ENCODE results near the gene ALK. TPM values are rescaled to one million over a fixed set of nuclear protein-coding genes. Genes with fewer than 3 reads are reported as not detected.

Gene ALK
- total RNA-seq, 4 donors from 2014 or later: 0.66 TPM; not detected in 3

DNA sequence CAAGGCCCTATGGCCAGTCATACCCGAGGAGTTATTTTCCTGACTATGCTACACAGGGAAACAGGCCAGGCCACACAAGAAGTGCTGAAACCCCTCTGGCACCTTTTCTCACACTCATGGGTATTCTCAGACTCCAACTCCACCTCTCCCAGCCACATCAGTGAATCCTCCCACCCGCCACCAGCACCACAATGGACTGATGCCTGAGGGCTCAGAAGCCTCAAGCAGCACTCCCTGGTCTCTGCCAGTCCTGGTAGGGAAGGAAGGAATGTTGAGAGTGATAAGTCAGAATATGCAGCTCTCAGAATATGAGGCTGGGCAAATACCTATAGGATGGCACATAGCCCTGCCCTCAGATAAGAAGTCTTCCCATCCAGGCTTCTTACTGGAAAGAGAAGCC, 391.1 kb downstream of the ALK start:
- WGBS, 2 donors: 65 to 81% methylated on average over 2 of the region's 2 CpGs
- intact Hi-C loops (cut with DNase I; ENCODE audit: low total_unique reads): no loop called here
- TF ChIP-seq POLR2A (IDR thresholded peaks at IDR 0.05): no peak
- TF ChIP-seq, protein P1, sequence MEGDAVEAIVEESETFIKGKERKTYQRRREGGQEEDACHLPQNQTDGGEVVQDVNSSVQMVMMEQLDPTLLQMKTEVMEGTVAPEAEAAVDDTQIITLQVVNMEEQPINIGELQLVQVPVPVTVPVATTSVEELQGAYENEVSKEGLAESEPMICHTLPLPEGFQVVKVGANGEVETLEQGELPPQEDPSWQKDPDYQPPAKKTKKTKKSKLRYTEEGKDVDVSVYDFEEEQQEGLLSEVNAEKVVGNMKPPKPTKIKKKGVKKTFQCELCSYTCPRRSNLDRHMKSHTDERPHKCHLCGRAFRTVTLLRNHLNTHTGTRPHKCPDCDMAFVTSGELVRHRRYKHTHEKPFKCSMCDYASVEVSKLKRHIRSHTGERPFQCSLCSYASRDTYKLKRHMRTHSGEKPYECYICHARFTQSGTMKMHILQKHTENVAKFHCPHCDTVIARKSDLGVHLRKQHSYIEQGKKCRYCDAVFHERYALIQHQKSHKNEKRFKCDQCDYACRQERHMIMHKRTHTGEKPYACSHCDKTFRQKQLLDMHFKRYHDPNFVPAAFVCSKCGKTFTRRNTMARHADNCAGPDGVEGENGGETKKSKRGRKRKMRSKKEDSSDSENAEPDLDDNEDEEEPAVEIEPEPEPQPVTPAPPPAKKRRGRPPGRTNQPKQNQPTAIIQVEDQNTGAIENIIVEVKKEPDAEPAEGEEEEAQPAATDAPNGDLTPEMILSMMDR (IDR thresholded peaks at IDR 0.05): no peak
- H3K4me3 ChIP-seq (ENCODE audit: low read depth, poor library complexity, severe bottlenecking): no peak overlapping the region
- DNase-seq (ENCODE audit: low spot score in 2 of 2): no peak

DNA sequence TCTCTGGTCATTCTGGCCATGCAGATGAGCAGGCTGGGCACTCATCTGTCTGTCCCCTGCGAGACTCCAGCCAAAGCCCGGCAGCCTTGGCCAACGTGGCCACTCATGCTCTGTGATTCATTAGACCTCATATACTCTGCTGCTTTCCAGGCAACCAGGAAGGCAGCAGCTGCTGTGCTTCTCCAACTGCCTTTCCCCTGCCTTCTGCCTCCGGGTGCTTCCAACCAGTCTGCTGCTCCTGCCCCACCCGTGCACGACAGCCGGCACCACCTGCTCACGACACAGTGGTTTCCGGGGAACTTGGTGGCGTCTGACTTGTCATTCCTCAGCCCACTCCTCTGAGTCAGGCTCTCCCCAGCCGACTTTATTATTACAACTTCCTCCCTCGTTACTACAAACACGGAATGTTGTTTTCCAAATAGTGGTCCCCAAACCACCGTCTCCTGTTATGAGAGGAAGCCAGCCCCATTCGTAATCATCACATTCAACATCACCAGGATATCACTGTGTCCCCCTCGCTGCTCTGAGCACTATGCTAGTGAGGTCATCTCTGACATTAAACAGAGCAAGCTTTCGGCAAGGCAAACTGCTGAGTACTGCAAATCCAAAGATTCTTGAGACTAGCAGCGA, 392.4 kb downstream of the ALK start:
- WGBS, 2 donors: 24 to 30% methylated on average over 18 of the region's 18 CpGs
- no peak for DNase-seq (ENCODE audit: low spot score in 2 of 2)
- H3K4me3 ChIP-seq (ENCODE audit: low read depth, poor library complexity, severe bottlenecking): no peak overlapping the region
- no peak for TF ChIP-seq POLR2A (IDR thresholded peaks at IDR 0.05)
- TF ChIP-seq, protein P1 (IDR thresholded peaks at IDR 0.05): no peak
- intact Hi-C loops (cut with DNase I; ENCODE audit: low total_unique reads): no loop called here

DNA sequence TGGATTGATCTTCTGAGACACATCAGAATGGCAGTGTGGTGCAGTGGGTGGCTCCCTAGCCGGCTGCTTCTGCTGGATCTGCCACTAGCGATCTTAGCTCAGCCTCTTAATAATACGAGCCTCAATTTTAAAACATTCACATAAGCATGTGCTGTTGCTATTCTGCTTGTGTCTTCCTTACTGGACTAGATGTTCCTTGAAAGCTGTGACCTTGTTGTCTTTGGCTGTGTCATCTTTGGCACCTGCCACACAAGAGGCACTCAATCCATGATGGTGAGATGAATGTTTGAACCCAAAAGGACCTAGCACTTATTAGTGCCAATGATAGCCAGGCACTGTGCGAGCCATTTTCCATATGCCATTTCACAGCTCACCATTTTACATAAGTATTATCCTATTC, 393.0 kb downstream of the ALK start:
- WGBS, 2 donors: 90 to 94% methylated on average over 4 of the region's 4 CpGs
- intact Hi-C loops (cut with DNase I; ENCODE audit: low total_unique reads): no loop called here
- no peak for DNase-seq (ENCODE audit: low spot score in 2 of 2)
- TF ChIP-seq, protein P1 (IDR thresholded peaks at IDR 0.05): no peak
- TF ChIP-seq POLR2A (IDR thresholded peaks at IDR 0.05): no peak
- H3K4me3 ChIP-seq (ENCODE audit: low read depth, poor library complexity, severe bottlenecking): no peak overlapping the region

DNA sequence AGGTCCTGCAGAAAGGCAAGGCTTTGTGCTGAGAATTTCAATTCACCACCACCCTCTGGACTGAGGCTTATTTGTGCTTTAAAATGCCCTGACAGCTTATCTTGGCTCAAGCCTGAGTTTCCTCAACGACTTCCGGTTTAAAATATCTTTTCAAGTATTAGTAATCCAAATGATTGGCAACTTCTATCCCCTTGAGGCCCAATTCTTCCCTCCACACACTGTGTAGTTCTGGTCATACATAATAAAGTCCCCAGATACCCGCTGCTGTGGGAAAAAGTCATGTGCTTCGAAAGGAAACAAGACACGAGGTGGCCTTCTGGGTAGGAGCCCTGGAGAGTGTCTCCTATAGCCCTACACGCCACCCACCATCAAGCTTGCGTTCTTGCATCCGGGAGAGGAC, 393.4 kb downstream of the ALK start:
- WGBS, 2 donors: 66 to 77% methylated on average over 8 of the region's 8 CpGs
- no peak for DNase-seq (ENCODE audit: low spot score in 2 of 2)
- intact Hi-C loops (cut with DNase I; ENCODE audit: low total_unique reads): no loop called here
- no peak overlapping the region for H3K4me3 ChIP-seq (ENCODE audit: low read depth, poor library complexity, severe bottlenecking)
- TF ChIP-seq, protein P1 (IDR thresholded peaks at IDR 0.05): no peak
- TF ChIP-seq POLR2A (IDR thresholded peaks at IDR 0.05): no peak

DNA sequence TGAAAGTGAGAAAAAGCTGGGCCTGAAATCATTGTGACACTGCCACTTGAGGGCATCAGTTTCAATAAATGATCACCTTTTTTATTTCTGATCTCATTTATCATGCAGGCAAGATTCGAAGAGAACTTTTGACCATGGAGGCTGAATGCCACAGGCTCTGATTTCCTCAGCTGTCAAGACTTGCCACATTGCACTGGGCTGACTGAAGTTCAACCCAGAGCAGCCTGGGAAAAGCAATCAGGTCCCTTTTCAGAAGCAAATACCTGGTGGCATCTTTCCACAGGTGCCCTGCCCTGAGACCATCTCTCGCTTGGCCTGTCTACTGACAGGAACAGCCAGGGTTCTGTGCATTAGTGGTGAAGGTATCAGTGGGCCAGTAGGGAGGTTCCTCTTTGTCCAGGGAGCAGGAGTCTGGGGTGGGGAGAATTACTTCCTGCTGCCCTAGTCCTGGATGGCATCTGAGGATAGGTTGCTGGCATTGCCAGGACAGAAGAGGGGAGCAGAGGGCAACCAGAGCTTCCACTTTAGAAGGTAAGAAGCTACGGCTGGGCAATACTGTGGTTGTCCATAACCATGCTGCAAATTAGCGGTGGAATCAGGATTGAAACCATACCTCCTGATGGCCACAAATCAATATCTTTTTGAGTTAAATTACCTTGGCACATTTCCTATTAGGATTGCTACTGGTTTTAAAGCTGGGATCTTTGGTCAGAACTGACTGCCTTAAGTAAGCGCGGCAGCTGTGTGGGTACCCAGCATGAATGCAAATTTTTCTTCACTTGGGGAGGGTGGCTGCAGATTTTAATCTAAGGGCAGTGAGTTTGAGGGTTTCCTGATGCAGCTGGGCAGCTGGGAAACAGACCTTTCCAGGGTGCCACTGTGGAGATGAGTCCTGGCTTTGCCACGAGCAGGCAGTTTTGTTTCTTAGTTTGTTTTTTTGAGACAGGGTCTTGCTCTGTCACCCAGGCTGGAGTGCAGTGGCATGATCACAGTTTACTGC, 394.5 kb downstream of the ALK start:
- DNase-seq (ENCODE audit: low spot score in 2 of 2): no peak
- 89 to 93% methylated on average over 7 of the region's 7 CpGs for WGBS, 2 donors
- no peak for TF ChIP-seq POLR2A (IDR thresholded peaks at IDR 0.05)
- TF ChIP-seq, protein P1 (IDR thresholded peaks at IDR 0.05): no peak
- intact Hi-C loops (cut with DNase I; ENCODE audit: low total_unique reads): no loop called here
- H3K4me3 ChIP-seq (ENCODE audit: low read depth, poor library complexity, severe bottlenecking): no peak overlapping the region
